SJCRH30 (cell line): ENCODE measurements around the gene RLN2. TPM values are rescaled to one million over a fixed set of nuclear protein-coding genes. Genes with fewer than 3 reads are reported as not detected.
"Not testable (repeated sequence)": the region's sequence is repeated elsewhere in the genome, so short reads cannot be mapped to it uniquely, and the experiment has no call there.

Experiments
- DNase-seq, 2 experiments: peaks; one replicate each; pipeline ENCODE4 v3.0.0-alpha.2; 2015 to 2020
- H3K27ac ChIP-seq: fragments of 250-450 bp; sonication (Bioruptor Pico); 2 replicates; pipeline ENCODE4 v1.5.1; 2020; ENCODE audit warnings: mild to moderate bottlenecking, moderate library complexity
- H3K27me3 ChIP-seq: fragments of 250-450 bp; sonication (Bioruptor Pico); 2 replicates; pipeline ENCODE4 v1.5.1; 2020; ENCODE audit warnings: mild to moderate bottlenecking, moderate library complexity
- H3K36me3 ChIP-seq: fragments of 250-450 bp; sonication (Bioruptor Pico); 2 replicates; pipeline ENCODE4 v1.5.1; 2020; ENCODE audit warnings: mild to moderate bottlenecking, moderate library complexity
- H3K4me1 ChIP-seq: fragments of 250-450 bp; sonication (Bioruptor Pico); 2 replicates; pipeline ENCODE4 v1.5.1; 2020; ENCODE audit warnings: mild to moderate bottlenecking, moderate library complexity
- H3K4me3 ChIP-seq: fragments of 250-450 bp; sonication (Bioruptor Pico); 2 replicates; pipeline ENCODE4 v1.5.1; 2020; ENCODE audit warnings: mild to moderate bottlenecking, moderate library complexity
- H3K9me3 ChIP-seq: fragments of 250-450 bp; sonication (Bioruptor Pico); replicated peaks from 2 replicates; pipeline ENCODE4 v1.5.1; 2020; ENCODE audit warnings: mild to moderate bottlenecking, moderate library complexity
- total RNA-seq: library from RNA; depleted of rRNA; stranded (reverse); fragments of >200 nt; shearing (Covaris generic); gene quantifications from 2 replicates; pipeline ENCODE4 v1.2.3, GENCODE V29; 2014; rRNA removed

The RLN2 gene
- total RNA-seq: not detected in 2 replicates

- not testable (repeated sequence) for H3K4me3 ChIP-seq, H3K36me3 ChIP-seq, H3K4me1 ChIP-seq, H3K27me3 ChIP-seq, H3K27ac ChIP-seq, DNase-seq, H3K9me3 ChIP-seq
These were observed at the start of gene RLN2 for GRCh38 chr9:5303840-5304795. TSS of gene RLN2 (minus strand) at chr9:5304716. CDS start at chr9:5304580, 136 bp downstream.

- H3K36me3 ChIP-seq: no peaks in the 10 kb centered on the region
- no peaks in the 10 kb centered on the region for H3K9me3 ChIP-seq
- H3K27me3 ChIP-seq: no peaks in the 10 kb centered on the region
- H3K4me1 ChIP-seq: peaks cover 11% of the 10 kb centered on the region
- no peak overlapping the region for H3K4me3 ChIP-seq
- no peak for DNase-seq
- H3K27ac ChIP-seq: no peak overlapping the region
These were observed 49.7 kb upstream of the RLN2 start for GRCh38 chr9:5354184-5354583.

- no peaks in the 10 kb centered on the region for H3K27me3 ChIP-seq
- H3K4me3 ChIP-seq: no peak overlapping the region
- DNase-seq: no peak
- no peaks in the 10 kb centered on the region for H3K36me3 ChIP-seq
- H3K4me1 ChIP-seq: peaks cover 5% of the 10 kb centered on the region
- no peaks in the 10 kb centered on the region; the same call in 1 of the 2 replicates for H3K9me3 ChIP-seq
- no peak overlapping the region for H3K27ac ChIP-seq
These were observed 48.2 kb upstream of the RLN2 start for GRCh38 chr9:5352637-5353248.

- H3K9me3 ChIP-seq, H3K27ac ChIP-seq, H3K4me3 ChIP-seq, H3K27me3 ChIP-seq, DNase-seq, H3K4me1 ChIP-seq, H3K36me3 ChIP-seq: not testable (repeated sequence)
These were observed 34.8 kb upstream of the RLN2 start, which contains the start of gene RLN1 for GRCh38 chr9:5338992-5339981. TSS of gene RLN1 (minus strand) at chr9:5339876. CDS start at chr9:5339746, 130 bp downstream.

- H3K4me3 ChIP-seq: no peak overlapping the region
- no peaks in the 10 kb centered on the region for H3K27me3 ChIP-seq
- H3K9me3 ChIP-seq: no peaks in the 10 kb centered on the region
- H3K4me1 ChIP-seq: no peaks in the 10 kb centered on the region
- DNase-seq: no peak
- H3K27ac ChIP-seq: no peak overlapping the region
- H3K36me3 ChIP-seq: no peaks in the 10 kb centered on the region
These were observed 32.2 kb upstream of the RLN2 start for GRCh38 chr9:5336688-5337087.

- not testable (repeated sequence) for H3K4me3 ChIP-seq, H3K27me3 ChIP-seq, H3K27ac ChIP-seq, DNase-seq, H3K9me3 ChIP-seq, H3K4me1 ChIP-seq, H3K36me3 ChIP-seq
These were observed 26.8 kb upstream of the RLN2 start for GRCh38 chr9:5331276-5331675.

- no peaks in the 10 kb centered on the region for H3K27me3 ChIP-seq
- no peak overlapping the region for H3K27ac ChIP-seq
- H3K4me1 ChIP-seq: no peaks in the 10 kb centered on the region
- H3K36me3 ChIP-seq: no peaks in the 10 kb centered on the region
- H3K4me3 ChIP-seq: no peak overlapping the region
- DNase-seq: no peak
- no peaks in the 10 kb centered on the region for H3K9me3 ChIP-seq
These were observed 22.5 kb upstream of the RLN2 start for GRCh38 chr9:5326893-5327548.

- no peak overlapping the region for H3K27ac ChIP-seq
- H3K27me3 ChIP-seq: no peaks in the 10 kb centered on the region
- DNase-seq: no peak
- no peaks in the 10 kb centered on the region for H3K36me3 ChIP-seq
- no peak overlapping the region for H3K4me3 ChIP-seq
- no peaks in the 10 kb centered on the region for H3K9me3 ChIP-seq
- no peaks in the 10 kb centered on the region for H3K4me1 ChIP-seq
These were observed 21.7 kb upstream of the RLN2 start for GRCh38 chr9:5326187-5326586.

GRCh38 chr9:5321601-5322000, 17.1 kb upstream of the RLN2 start:
- not testable (repeated sequence) for DNase-seq, H3K4me3 ChIP-seq, H3K4me1 ChIP-seq, H3K27ac ChIP-seq, H3K36me3 ChIP-seq, H3K9me3 ChIP-seq, H3K27me3 ChIP-seq

GRCh38 chr9:5321058-5321457, 16.5 kb upstream of the RLN2 start:
- Histone ChIP-seq H3K36me3 (no peaks in the 10 kb centered on the region), H3K27me3 (no peaks in the 10 kb centered on the region), H3K27ac (no peak overlapping the region), H3K9me3 (no peaks in the 10 kb centered on the region), H3K4me1 (no peaks in the 10 kb centered on the region), H3K4me3 (no peak overlapping the region)
- DNase-seq: no peak

- H3K27ac ChIP-seq, H3K9me3 ChIP-seq, DNase-seq, H3K4me1 ChIP-seq, H3K36me3 ChIP-seq, H3K4me3 ChIP-seq, H3K27me3 ChIP-seq: not testable (repeated sequence)
These were observed 11.9 kb upstream of the RLN2 start for GRCh38 chr9:5316406-5316805.

- Histone ChIP-seq H3K4me3 (no peak overlapping the region), H3K36me3 (no peaks in the 10 kb centered on the region), H3K9me3 (no peaks in the 10 kb centered on the region), H3K27ac (no peak overlapping the region), H3K4me1 (no peaks in the 10 kb centered on the region), H3K27me3 (no peaks in the 10 kb centered on the region)
- no peak for DNase-seq
These were observed 10.8 kb upstream of the RLN2 start for GRCh38 chr9:5315187-5315923.

GRCh38 chr9:5310851-5311250, 6.3 kb upstream of the RLN2 start:
- no peaks in the 10 kb centered on the region for H3K9me3 ChIP-seq
- no peaks in the 10 kb centered on the region for H3K27me3 ChIP-seq
- no peak overlapping the region for H3K27ac ChIP-seq
- H3K4me3 ChIP-seq: no peak overlapping the region
- no peaks in the 10 kb centered on the region for H3K36me3 ChIP-seq
- H3K4me1 ChIP-seq: no peaks in the 10 kb centered on the region
- no peak for DNase-seq

- no peaks in the 10 kb centered on the region for H3K27me3 ChIP-seq
- H3K9me3 ChIP-seq: no peaks in the 10 kb centered on the region
- H3K27ac ChIP-seq: no peak overlapping the region
- no peaks in the 10 kb centered on the region for H3K36me3 ChIP-seq
- no peak for DNase-seq
- no peak overlapping the region for H3K4me3 ChIP-seq
- H3K4me1 ChIP-seq: no peaks in the 10 kb centered on the region
These were observed 1.2 kb upstream of the RLN2 start for GRCh38 chr9:5305741-5306140.
